Calu3 (cell line): ENCODE measurements around the gene MACROD2. TPM values are rescaled to one million over a fixed set of nuclear protein-coding genes. Genes with fewer than 3 reads are reported as not detected.

ENCODE experiments used
- BruUV-seq: library from RNA; stranded (reverse); fragments of 400-500 nt; replicated peaks from 2 replicates; lab custom pipeline; 2021; lab: Mats Ljungman, UMichigan
- CTCF ChIA-PET: fragments of 300-600 bp; sonication (Branson Sonifier 250); formaldehyde crosslinking; loops from one replicate; lab custom pipeline; 2022; ENCODE audit warnings: antibody characterized with exemption; lab: Charles Lee
- DNase-seq: peaks from one replicate; pipeline ENCODE4 v3.0.0; 2022
- H3K27ac Mint-ChIP-seq: one replicate; pipeline ENCODE4 v1.8.0; 2022; ENCODE audit warnings: mixed read lengths; ENCODE audit not compliant: unreplicated experiment
- H3K27me3 Mint-ChIP-seq: one replicate; pipeline ENCODE4 v1.8.0; 2022; ENCODE audit warnings: mixed read lengths; ENCODE audit not compliant: unreplicated experiment
- H3K36me3 Mint-ChIP-seq: one replicate; pipeline ENCODE4 v1.8.0; 2022; ENCODE audit warnings: mild to moderate bottlenecking, moderate library complexity, mixed read lengths; ENCODE audit not compliant: insufficient read depth, unreplicated experiment
- H3K4me1 Mint-ChIP-seq: one replicate; pipeline ENCODE4 v1.8.0; 2022; ENCODE audit warnings: mild to moderate bottlenecking, low read depth, mixed read lengths; ENCODE audit not compliant: unreplicated experiment
- H3K4me3 Mint-ChIP-seq: one replicate; pipeline ENCODE4 v1.8.0; 2022; ENCODE audit warnings: mild to moderate bottlenecking, low read depth, moderate library complexity, mixed read lengths; ENCODE audit not compliant: unreplicated experiment
- H3K9me3 Mint-ChIP-seq: one replicate; pipeline ENCODE4 v1.8.0; 2022; ENCODE audit warnings: low read depth, mixed read lengths; ENCODE audit not compliant: unreplicated experiment
- CTCF ChIP-seq: fragments of 200-600 bp; IDR thresholded peaks from one replicate; pipeline ENCODE4 v1.8.0; 2022; ENCODE audit warnings: antibody characterized with exemption; ENCODE audit not compliant: unreplicated experiment
- intact Hi-C: fragments of 100-400 bp; cut with micrococcal nuclease; formaldehyde crosslinking; loops from one replicate; pipeline ENCODE4 v1.10.0; 2022; ENCODE audit not compliant: unreplicated experiment
- total RNA-seq: library from RNA; stranded (reverse); gene quantifications from 2 replicates; pipeline ENCODE4 v1.2.3, GENCODE V29; 2022

Gene MACROD2
- total RNA-seq, 1 experiment from 2014 or later: 29.4 TPM

GRCh38 chr20:14134004-14134403 is 138.7 kb downstream of the MACROD2 start:
- Mint-ChIP-seq H3K9me3 (no peaks in the 10 kb centered on the region), H3K27ac (no peak overlapping the region), H3K4me3 (no peak overlapping the region), H3K4me1 (no peaks in the 10 kb centered on the region), H3K27me3 (no peaks in the 10 kb centered on the region), H3K36me3 (no peaks in the 10 kb centered on the region)
- no peak for TF ChIP-seq CTCF
- CTCF ChIA-PET: no interaction called here
- BruUV-seq: no TSS peak
- no peak for DNase-seq
- intact Hi-C loops: no loop called here

- BruUV-seq: no TSS peak
- H3K36me3 Mint-ChIP-seq: no peaks in the 10 kb centered on the region
- no peaks in the 10 kb centered on the region for H3K4me1 Mint-ChIP-seq
- H3K4me3 Mint-ChIP-seq: no peak overlapping the region
- no peak for TF ChIP-seq CTCF
- no peaks in the 10 kb centered on the region for H3K9me3 Mint-ChIP-seq
- DNase-seq: peak; percentile 43
- no peaks in the 10 kb centered on the region for H3K27me3 Mint-ChIP-seq
- H3K27ac Mint-ChIP-seq: no peak overlapping the region
- CTCF ChIA-PET: interaction anchor here (1.1 to 1.5 kb wide), 4 partner anchors 52 to 195 kb away, joined by 3 to 4 read pairs (median 3); partner anchors contain the start of gene FLRT3
- intact Hi-C loops: loop anchor here (2.0 kb wide), 1 partner anchor 193 kb away; no protein-coding TSS in a partner anchor
Observed at GRCh38 chr20:14142171-14142570, 146.9 kb downstream of the MACROD2 start.

DNA sequence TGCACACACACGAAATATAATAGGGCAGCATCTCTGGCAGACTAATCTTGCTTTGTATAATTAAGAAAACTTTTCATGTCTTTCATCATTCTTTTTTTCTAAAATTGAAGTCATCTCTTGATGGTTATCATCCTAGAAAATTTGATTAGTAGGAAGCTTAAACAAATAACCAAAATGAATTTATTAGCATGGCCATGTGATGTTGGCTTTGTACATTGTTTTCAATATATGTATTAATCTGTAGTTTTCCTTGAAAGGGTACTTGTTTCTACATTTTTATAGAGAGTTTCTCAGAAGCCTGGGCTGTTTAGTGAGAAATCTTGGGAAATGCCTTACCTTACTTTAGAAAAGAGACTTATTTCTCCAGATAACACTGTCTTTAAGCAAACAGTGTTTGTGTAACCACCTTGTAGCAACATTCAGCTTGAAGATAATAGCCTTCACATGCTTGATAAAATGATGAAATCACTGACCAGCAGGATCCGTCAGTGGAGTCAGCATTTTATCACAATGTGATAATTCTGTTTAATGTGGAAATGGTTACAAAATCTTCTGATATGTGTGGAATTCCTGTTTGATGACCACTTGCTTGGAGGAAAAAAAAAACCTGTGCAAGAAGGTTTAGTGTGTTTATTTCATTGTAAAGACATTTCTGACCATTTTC is 147.8 kb downstream of the MACROD2 start:
- H3K9me3 Mint-ChIP-seq: no peaks in the 10 kb centered on the region
- CTCF ChIA-PET: interaction anchor here (1.1 to 1.5 kb wide), 4 partner anchors 51 to 194 kb away, joined by 3 to 4 read pairs (median 3); partner anchors contain the start of gene FLRT3
- H3K4me1 Mint-ChIP-seq: no peaks in the 10 kb centered on the region
- DNase-seq: no peak
- H3K4me3 Mint-ChIP-seq: no peak overlapping the region
- BruUV-seq: no TSS peak
- intact Hi-C loops: loop anchor here (2.0 kb wide), 1 partner anchor 192 kb away; no protein-coding TSS in a partner anchor
- no peaks in the 10 kb centered on the region for H3K27me3 Mint-ChIP-seq
- no peaks in the 10 kb centered on the region for H3K36me3 Mint-ChIP-seq
- no peak overlapping the region for H3K27ac Mint-ChIP-seq
- no peak for TF ChIP-seq CTCF

- Mint-ChIP-seq H3K27ac (no peak overlapping the region), H3K9me3 (no peaks in the 10 kb centered on the region), H3K27me3 (no peaks in the 10 kb centered on the region), H3K4me3 (no peak overlapping the region), H3K36me3 (no peaks in the 10 kb centered on the region), H3K4me1 (no peaks in the 10 kb centered on the region)
- intact Hi-C loops: no loop called here
- BruUV-seq: no TSS peak
- CTCF ChIA-PET: no interaction called here
- no peak for DNase-seq
- no peak for TF ChIP-seq CTCF
Observed at GRCh38 chr20:14148042-14148441, 152.7 kb downstream of the MACROD2 start.
